SK-N-MC (cell line): ENCODE data around the gene ETV6.
A peak's percentile ranks its signal among the peaks of the same experiment; 100 is the strongest.

Source experiments
- DNase-seq: peaks from one replicate; pipeline ENCODE4 v3.0.0-alpha.2; 2011; ENCODE audit warnings: low read depth, low spot score
- H3K27ac ChIP-seq: fragments of 200-600 bp; sonication (generic); 2 replicates; pipeline ENCODE4 v1.5.1; 2016; ENCODE audit warnings: mixed run types
- H3K36me3 ChIP-seq: fragments of 200-600 bp; sonication (generic); 2 replicates; pipeline ENCODE4 v1.6.1; 2017; ENCODE audit warnings: antibody characterized with exemption, low read length, mixed read lengths; ENCODE audit not compliant: insufficient read depth
- H3K4me3 ChIP-seq: fragments of 200-600 bp; sonication (generic); 2 replicates; pipeline ENCODE4 v1.5.1; 2016
- H3K9ac ChIP-seq: fragments of 200-600 bp; sonication (generic); 2 replicates; pipeline ENCODE4 v1.8.0; 2017; ENCODE audit warnings: mixed run types, mixed read lengths; ENCODE audit not compliant: insufficient read length
- H3K9me3 ChIP-seq: fragments of 200-600 bp; sonication (generic); 2 replicates; pipeline ENCODE4 v1.6.1; 2017; ENCODE audit warnings: low read depth, mild to moderate bottlenecking, antibody characterized with exemption, low read length, moderate library complexity, mixed read lengths
- EZH2 ChIP-seq: fragments of 200-600 bp; sonication (generic); IDR thresholded peaks from one replicate; pipeline ENCODE4 v1.6.1; 2017; ENCODE audit warnings: antibody characterized with exemption
- FOXP2 ChIP-seq: optimal IDR thresholded peaks from 2 replicates; pipeline ENCODE3; 2011; ENCODE audit warnings: mild to moderate bottlenecking, moderate library complexity; ENCODE audit not compliant: insufficient read depth; ENCODE audit errors: extremely low read length, control extremely low read depth
- POLR2AphosphoS5 ChIP-seq: IDR thresholded peaks from 2 replicates; pipeline ENCODE4 v1.6.1; 2012; ENCODE audit warnings: mild to moderate bottlenecking, low read depth, low read length, borderline replicate concordance

Gene ETV6

DNA sequence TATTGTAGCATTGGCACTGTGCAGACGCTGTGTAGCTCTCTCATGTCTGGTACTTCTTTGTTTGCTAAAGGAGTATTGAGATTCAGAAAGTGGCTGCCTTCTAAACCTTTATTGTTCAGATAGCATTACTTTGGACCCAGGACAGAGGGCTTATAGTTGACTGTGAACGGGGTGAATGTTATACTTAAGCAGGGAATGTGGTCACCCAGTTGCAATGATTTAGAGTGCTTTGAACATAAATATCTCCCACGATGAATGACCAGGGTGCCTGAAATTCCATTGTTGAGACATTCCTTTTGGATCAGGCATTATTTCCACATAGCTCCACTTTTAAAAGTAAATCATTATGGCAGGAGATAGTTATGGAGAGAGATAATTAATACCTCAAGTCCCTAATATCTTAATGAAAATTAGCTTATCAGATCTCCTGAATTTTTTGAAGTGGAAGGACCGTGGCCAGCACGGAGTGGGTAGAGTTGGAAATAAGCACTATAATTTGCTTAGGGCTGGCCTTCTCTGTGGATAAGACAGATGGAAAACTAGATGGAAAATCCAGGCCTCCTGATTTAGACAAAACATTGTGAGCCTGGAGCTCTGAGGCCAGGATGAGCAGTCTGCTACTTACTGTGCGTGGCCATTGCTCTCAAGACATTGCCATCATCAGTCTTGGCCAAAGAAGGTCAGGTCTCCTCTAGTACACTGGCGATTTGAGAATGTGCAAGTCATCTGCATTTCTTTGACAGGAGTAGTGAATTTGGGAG lies 114.5 kb downstream of the ETV6 start:
- no peaks in the 10 kb centered on the region for H3K36me3 ChIP-seq
- DNase-seq: no peak
- TF ChIP-seq POLR2AphosphoS5 (no peak), EZH2 (no peak), FOXP2 (no peak)
- no peak overlapping the region for H3K9ac ChIP-seq
- H3K4me3 ChIP-seq: no peak overlapping the region
- no peak overlapping the region for H3K27ac ChIP-seq
- H3K9me3 ChIP-seq: no peaks in the 10 kb centered on the region

DNA sequence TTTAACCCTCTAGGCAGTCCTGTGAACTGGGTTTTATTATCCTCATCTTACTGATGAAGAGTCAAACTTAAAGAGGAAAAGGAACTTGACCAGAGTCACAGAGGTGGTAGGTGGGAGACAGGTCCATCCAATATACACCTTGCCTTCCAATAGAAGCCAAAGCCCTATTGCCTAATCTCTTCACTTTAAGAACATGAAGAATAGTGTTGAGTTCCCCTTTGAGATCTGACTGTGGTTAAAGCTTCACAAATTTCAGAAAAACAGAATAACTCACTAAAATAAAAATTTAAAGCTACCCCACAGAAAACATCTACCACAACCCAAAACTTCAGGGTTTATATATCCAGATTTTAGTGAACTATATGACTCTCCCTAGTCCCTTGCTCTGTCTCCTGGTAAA lies 115.4 kb downstream of the ETV6 start:
- peak overlapping the region; percentile 95 for H3K27ac ChIP-seq
- no peaks in the 10 kb centered on the region for H3K36me3 ChIP-seq
- no peak for DNase-seq
- H3K9ac ChIP-seq: no peak overlapping the region
- peak overlapping the region; percentile 78 for H3K4me3 ChIP-seq
- TF ChIP-seq EZH2: no peak
- TF ChIP-seq POLR2AphosphoS5: no peak
- TF ChIP-seq FOXP2: no peak
- no peaks in the 10 kb centered on the region for H3K9me3 ChIP-seq

DNA sequence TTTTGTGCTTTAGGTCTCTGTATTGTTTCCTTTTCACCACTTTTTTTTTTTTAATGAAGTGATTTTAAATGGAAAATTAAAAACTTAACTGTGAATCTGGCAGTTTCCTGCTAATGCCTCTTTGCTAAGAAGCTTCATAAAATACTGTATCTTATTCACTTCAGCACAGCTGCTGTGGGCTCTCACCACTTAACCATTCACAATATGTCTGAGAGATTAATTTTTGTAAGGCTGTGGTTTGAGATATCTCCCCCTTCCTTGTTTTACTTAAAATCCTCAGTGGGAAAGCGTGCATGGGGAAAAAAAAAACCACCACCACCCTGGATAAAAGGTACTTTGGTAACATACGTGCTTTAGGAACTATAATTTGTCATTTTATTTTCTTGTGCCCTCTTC lies 115.9 kb downstream of the ETV6 start:
- Histone ChIP-seq H3K9me3 (no peaks in the 10 kb centered on the region), H3K9ac (peak overlapping the region; percentile 25), H3K4me3 (peak overlapping the region; percentile 78), H3K36me3 (no peaks in the 10 kb centered on the region), H3K27ac (peak overlapping the region; percentile 95)
- DNase-seq: peak; percentile 52
- TF ChIP-seq POLR2AphosphoS5 (no peak), FOXP2 (no peak), EZH2 (no peak)

DNA sequence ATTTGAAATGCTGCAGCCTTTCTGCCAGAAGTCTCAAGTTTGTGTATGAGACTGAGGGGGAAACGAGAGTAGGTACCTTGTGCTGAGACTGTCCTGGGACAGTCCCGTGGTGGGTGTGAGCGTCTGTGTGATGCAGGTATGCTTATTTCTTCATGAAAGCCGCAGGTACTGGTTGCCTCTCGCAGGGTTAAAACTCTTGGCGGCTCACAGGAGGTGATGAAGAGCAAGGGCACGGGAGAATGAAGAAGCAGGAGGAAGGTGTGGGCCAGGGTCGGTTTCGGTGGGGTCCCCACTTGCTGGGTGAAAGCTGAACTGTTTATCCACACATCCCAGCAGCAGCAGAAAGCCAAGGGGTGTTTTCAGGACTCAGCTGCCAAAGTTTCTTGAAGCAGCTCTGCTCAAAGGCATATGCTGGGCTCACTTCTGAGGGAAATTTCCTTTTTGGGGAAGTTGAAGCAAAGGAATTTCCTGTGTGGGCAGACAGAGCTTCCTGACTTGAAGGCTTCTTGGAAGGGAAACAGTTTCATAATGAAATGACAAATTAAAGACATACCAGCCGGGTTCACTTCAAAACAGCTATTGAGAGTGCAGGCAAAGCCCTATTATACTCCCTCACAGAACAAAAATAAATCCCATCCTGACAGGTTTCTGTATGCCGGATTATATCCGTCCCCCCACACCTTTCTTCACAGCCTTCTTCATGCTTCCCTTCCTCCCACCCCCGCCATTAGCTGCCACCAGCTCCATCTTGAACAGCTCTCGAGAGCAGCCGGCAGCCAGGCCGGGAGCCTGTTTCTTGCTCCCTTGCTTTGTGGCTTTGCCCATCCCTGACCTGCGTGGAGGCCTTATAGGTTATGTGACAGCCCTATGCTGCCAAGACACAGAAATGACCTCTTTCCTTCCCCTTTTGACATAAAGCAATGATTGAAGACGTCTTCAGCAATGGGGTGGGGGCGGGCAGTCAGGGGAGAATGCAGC lies 116.6 kb downstream of the ETV6 start:
- DNase-seq: peak; percentile 99
- Histone ChIP-seq H3K9ac (peak overlapping the region; percentile 25), H3K9me3 (no peaks in the 10 kb centered on the region), H3K4me3 (peak overlapping the region; percentile 78), H3K27ac (peak overlapping the region; percentile 95), H3K36me3 (no peaks in the 10 kb centered on the region)
- peak; percentile 40 for TF ChIP-seq FOXP2
- TF ChIP-seq EZH2: no peak
- TF ChIP-seq POLR2AphosphoS5: peak; percentile 69; the same call in 1 of the 2 replicates

DNA sequence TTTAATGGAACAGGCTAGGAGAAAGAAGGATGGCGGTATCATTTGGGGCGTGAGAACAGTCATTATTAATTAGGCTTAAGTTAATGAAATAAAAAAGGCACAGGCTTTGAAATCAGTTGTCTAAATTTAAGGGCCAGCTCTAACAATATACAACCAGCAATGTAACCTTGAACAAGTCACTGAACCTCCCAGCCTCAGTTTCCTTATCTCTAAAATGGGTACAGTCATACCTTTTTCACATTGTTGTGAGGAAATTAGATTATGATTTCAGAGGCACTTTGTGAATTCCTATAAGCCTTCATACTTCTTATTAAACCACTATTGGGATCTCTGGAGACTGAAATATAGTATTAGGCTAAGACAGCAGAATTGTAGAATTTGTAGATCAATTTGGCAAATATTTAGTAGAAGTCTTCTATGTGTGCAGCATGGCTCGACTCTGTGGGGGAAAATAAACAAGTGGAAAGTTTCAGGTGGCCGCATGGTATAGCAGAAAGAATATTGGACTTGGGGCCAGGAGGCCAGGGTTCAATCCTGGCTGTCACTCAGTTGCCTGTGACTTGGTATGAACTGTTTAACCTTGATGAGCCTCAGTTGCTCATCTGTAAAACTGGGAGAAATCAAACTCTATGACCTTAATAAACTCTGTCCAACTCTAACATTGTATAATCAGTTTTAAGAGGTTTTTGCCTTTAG lies 117.7 kb downstream of the ETV6 start:
- H3K36me3 ChIP-seq: no peaks in the 10 kb centered on the region
- H3K27ac ChIP-seq: no peak overlapping the region; the same call in 1 of the 2 replicates
- TF ChIP-seq POLR2AphosphoS5: no peak
- TF ChIP-seq FOXP2: no peak
- TF ChIP-seq EZH2: no peak
- H3K4me3 ChIP-seq: peak overlapping the region; percentile 66; the same call in 1 of the 2 replicates
- H3K9me3 ChIP-seq: no peaks in the 10 kb centered on the region
- H3K9ac ChIP-seq: no peak overlapping the region
- no peak for DNase-seq

DNA sequence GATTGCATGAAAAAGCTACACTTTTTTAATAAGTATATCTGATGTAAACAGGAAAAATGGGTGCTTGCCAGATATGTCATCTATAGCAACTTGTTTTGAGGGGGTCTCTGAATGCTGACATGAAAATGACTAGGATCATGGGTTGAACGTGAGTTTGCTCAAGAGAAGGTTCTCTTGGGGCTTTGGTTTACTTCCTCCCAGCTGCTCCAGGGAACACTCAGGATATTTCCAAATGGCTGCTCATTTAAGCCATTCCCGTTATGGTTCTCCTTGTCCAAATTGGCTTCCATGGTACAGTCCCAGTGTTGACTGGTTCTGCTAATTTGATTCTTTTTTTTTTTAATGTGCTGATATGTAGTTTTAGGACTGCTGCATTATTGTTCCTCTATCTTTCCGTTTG lies 118.3 kb downstream of the ETV6 start:
- no peaks in the 10 kb centered on the region for H3K36me3 ChIP-seq
- no peak overlapping the region for H3K9ac ChIP-seq
- no peaks in the 10 kb centered on the region for H3K9me3 ChIP-seq
- TF ChIP-seq POLR2AphosphoS5: no peak
- no peak for TF ChIP-seq EZH2
- no peak for TF ChIP-seq FOXP2
- H3K27ac ChIP-seq: no peak overlapping the region
- H3K4me3 ChIP-seq: no peak overlapping the region
- no peak for DNase-seq

DNA sequence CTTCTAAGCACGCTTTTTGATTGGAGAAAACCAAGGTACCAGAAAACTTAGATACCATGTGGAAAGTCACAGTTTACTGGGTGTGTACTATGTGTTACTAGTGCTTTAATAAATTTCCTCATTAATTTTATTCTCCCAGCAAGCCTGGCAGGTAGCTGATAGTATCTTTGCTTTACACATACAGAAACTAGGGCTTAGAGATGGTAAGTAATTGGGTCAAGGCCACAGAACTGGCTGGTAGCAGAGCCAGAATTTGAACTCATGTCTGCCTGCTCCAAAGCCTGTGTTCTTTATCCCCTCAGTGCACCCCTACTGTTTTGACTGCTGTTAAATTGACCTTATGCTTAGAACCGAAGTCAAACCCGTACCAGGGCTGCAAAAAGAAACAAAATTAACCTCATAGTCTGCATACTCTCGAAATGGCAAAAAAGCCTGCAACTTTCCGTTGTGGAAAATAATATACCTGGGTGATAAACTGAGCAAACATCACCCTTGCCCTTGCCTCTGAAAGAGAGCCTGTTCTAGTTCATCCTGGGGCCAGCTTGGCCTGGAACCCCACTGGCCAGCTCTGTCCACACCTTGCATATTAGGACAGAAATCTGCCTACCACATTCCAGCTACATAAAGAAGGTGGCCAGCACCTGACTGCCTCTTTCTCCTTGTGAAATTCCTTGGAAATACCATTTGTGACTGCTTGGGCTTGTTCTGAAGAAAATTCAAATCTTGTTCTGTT lies 118.9 kb downstream of the ETV6 start:
- Histone ChIP-seq H3K4me3 (no peak overlapping the region), H3K9ac (no peak overlapping the region), H3K27ac (no peak overlapping the region), H3K36me3 (no peaks in the 10 kb centered on the region), H3K9me3 (no peaks in the 10 kb centered on the region)
- no peak for DNase-seq
- TF ChIP-seq EZH2 (no peak), FOXP2 (no peak), POLR2AphosphoS5 (no peak)
